ENCODE measurements around the gene SPTBN1.

DNA sequence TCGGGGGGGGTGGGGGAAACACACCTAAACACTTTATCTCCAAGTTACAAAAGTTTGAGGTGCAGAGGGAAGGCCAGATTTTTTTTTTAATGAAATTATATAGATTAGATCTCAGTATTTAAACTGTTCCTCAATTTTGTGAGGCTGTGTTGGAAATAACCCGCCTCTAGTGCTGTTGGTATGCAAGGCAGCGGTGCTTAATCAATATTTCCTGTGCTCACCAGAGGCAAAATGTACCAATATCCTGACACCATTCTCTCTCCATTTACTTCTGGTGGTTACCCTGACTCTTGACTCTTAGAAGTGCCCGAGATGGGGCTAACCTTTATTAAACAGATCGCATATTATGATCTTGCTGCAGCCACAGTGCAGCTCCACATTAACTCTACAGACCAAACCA, 212.6 kb downstream of the SPTBN1 start:
- TF ChIP-seq, protein P1, sequence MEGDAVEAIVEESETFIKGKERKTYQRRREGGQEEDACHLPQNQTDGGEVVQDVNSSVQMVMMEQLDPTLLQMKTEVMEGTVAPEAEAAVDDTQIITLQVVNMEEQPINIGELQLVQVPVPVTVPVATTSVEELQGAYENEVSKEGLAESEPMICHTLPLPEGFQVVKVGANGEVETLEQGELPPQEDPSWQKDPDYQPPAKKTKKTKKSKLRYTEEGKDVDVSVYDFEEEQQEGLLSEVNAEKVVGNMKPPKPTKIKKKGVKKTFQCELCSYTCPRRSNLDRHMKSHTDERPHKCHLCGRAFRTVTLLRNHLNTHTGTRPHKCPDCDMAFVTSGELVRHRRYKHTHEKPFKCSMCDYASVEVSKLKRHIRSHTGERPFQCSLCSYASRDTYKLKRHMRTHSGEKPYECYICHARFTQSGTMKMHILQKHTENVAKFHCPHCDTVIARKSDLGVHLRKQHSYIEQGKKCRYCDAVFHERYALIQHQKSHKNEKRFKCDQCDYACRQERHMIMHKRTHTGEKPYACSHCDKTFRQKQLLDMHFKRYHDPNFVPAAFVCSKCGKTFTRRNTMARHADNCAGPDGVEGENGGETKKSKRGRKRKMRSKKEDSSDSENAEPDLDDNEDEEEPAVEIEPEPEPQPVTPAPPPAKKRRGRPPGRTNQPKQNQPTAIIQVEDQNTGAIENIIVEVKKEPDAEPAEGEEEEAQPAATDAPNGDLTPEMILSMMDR (conservative IDR thresholded peaks at IDR 0.05; ENCODE audit: low read depth, low read length) = no peak
- no peak for TF ChIP-seq EZH2 (IDR thresholded peaks at IDR 0.05; ENCODE audit: borderline replicate concordance, low read depth, low read length, poor library complexity, severe bottlenecking)

Measured in A673 (cell line).